HepG2 (cell line): ENCODE results near the gene KAZALD1. TPM values are rescaled to one million over a fixed set of nuclear protein-coding genes. Genes with fewer than 3 reads are reported as not detected.
A peak's percentile ranks its signal among the peaks of the same experiment; 100 is the strongest.

Source experiments
- ATF5 ChIP-seq: sonication (generic); formaldehyde crosslinking; IDR thresholded peaks from 2 replicates; pipeline ENCODE4 v1.4.0; 2020; ENCODE audit warnings: mild to moderate bottlenecking, low read depth, missing genetic modification reagents
- CBX1 ChIP-seq: IDR thresholded peaks from one replicate; pipeline ENCODE4 v1.6.1; 2016; ENCODE audit warnings: antibody characterized with exemption, low read depth
- CSRNP2 ChIP-seq: sonication (generic); formaldehyde crosslinking; conservative IDR thresholded peaks from 2 replicates; pipeline ENCODE4 v1.8.0; 2022; ENCODE audit warnings: low read depth, missing genetic modification reagents
- EHMT2 ChIP-seq: fragments of 200-600 bp; sonication (generic); IDR thresholded peaks from 2 replicates; pipeline ENCODE4 v1.7.0; 2017; ENCODE audit warnings: antibody characterized with exemption, low read depth, low read length, borderline replicate concordance
- GTF2F1 ChIP-seq: fragments of 150-350 bp; IDR thresholded peaks from 2 replicates; pipeline ENCODE4 v1.6.1; 2014; ENCODE audit warnings: low read length
- HMG20A ChIP-seq: IDR thresholded peaks from 2 replicates; pipeline ENCODE4 v1.6.1; 2016; ENCODE audit warnings: borderline replicate concordance
- HMGA1 ChIP-seq: sonication (generic); formaldehyde crosslinking; conservative IDR thresholded peaks from 2 replicates; pipeline ENCODE4 v1.4.0; 2020; ENCODE audit warnings: missing genetic modification reagents
- MNT ChIP-seq: fragments of 450-650 bp; IDR thresholded peaks from 2 replicates; pipeline ENCODE4 v1.6.1; 2016
- MXD4 ChIP-seq: IDR thresholded peaks from 2 replicates; pipeline ENCODE4 v1.6.1; 2016; ENCODE audit warnings: mild to moderate bottlenecking, missing biosample characterization, missing genetic modification reagents
- NBN ChIP-seq: fragments of 450-650 bp; conservative IDR thresholded peaks from 2 replicates; pipeline ENCODE4 v1.6.1; 2017
- POLR2AphosphoS5 ChIP-seq: IDR thresholded peaks from 2 replicates; pipeline ENCODE4 v1.6.1; 2012; ENCODE audit warnings: low read depth, low read length
- SAP130 ChIP-seq: IDR thresholded peaks from 2 replicates; pipeline ENCODE4 v1.6.1; 2016; ENCODE audit warnings: low read depth
- THAP9 ChIP-seq: sonication (generic); formaldehyde crosslinking; IDR thresholded peaks from 2 replicates; pipeline ENCODE4; 2020; ENCODE audit warnings: missing genetic modification reagents, mild to moderate bottlenecking, borderline replicate concordance
- UBTF ChIP-seq: sonication (generic); formaldehyde crosslinking; IDR thresholded peaks from 2 replicates; pipeline ENCODE4 v1.4.0; 2020; ENCODE audit warnings: mild to moderate bottlenecking, missing genetic modification reagents
- ZNF3 ChIP-seq: IDR thresholded peaks from 2 replicates; pipeline ENCODE4 v1.7.0; 2017; ENCODE audit warnings: inconsistent platforms
- ZNF546 ChIP-seq: sonication (generic); formaldehyde crosslinking; conservative IDR thresholded peaks from 2 replicates; pipeline ENCODE4 v1.8.1; 2023; ENCODE audit warnings: mild to moderate bottlenecking, missing genetic modification reagents
- ZNF670 ChIP-seq: sonication (generic); formaldehyde crosslinking; IDR thresholded peaks from 2 replicates; pipeline ENCODE4 v1.8.0; 2022; ENCODE audit warnings: mild to moderate bottlenecking, missing genetic modification reagents, borderline replicate concordance
- ZNF737 ChIP-seq: sonication (generic); formaldehyde crosslinking; IDR thresholded peaks from 2 replicates; pipeline ENCODE4 v1.5.0; 2020; ENCODE audit warnings: missing genetic modification reagents, mild to moderate bottlenecking, borderline replicate concordance
- ZNF784 ChIP-seq: sonication (generic); formaldehyde crosslinking; IDR thresholded peaks from 2 replicates; pipeline ENCODE4 v1.5.1; 2020; ENCODE audit warnings: missing genetic modification reagents, mild to moderate bottlenecking, borderline replicate concordance
- ZNF788 ChIP-seq: sonication (generic); formaldehyde crosslinking; IDR thresholded peaks from 2 replicates; pipeline ENCODE4 v1.5.0; 2020; ENCODE audit warnings: mild to moderate bottlenecking, missing genetic modification reagents, borderline replicate concordance
- ZSCAN30 ChIP-seq: sonication (generic); formaldehyde crosslinking; IDR thresholded peaks from 2 replicates; pipeline ENCODE4 v1.5.0; 2020; ENCODE audit warnings: mild to moderate bottlenecking, missing genetic modification reagents
- polyA plus RNA-seq, 8 experiments: library from polyadenylated mRNA; depleted of rRNA in 3 of 8; stranded (reverse) in 7 of 8; unstranded in 1 of 8; fragments of >200 nt; fragmentation: Illumina TruSeq in 4 of 8; extraction: Trizol in 4 of 8; gene quantifications; 2 replicates each; pipeline versions ENCODE4 v1.2.1 to v1.2.3, GENCODE V29; 2011 to 2016; ENCODE audit warnings: low read depth in 4 of 8, missing spikeins in 1 of 8, mixed read lengths in 1 of 8; ENCODE audit not compliant: insufficient read depth in 1 of 8
- total RNA-seq, 5 experiments: library from RNA; depleted of rRNA; stranded (reverse); fragments of >200 nt; fragmentation: Illumina TruSeq; extraction: Trizol; gene quantifications; 2 replicates each; pipeline ENCODE4 v1.2.3, GENCODE V29; 2016; ENCODE audit warnings: low read depth in 1 of 5

KAZALD1 gene
- total and polyA plus RNA-seq, 2 of the 13 experiments (the other 11 are each of a cell fraction or from before 2014, with no cell fraction given) = 16.7 to 27.7 TPM

GRCh38 chr10:101060951-101061623 lies 702 bp upstream of the KAZALD1 start (continued):
- TF ChIP-seq UBTF (CRISPR knock-in tag) = peak; percentile 89
- TF ChIP-seq EHMT2 = no peak
- no peak for TF ChIP-seq MNT
- no peak for TF ChIP-seq ZNF784 (CRISPR knock-in tag)
- peak; percentile 80 for TF ChIP-seq ZSCAN30 (CRISPR knock-in tag)
- TF ChIP-seq THAP9 (CRISPR knock-in tag) = peak; percentile 98
- peak; percentile 92 for TF ChIP-seq ZNF788 (CRISPR knock-in tag)
- no peak for TF ChIP-seq ZNF737
- TF ChIP-seq SAP130 (CRISPR knock-in tag) = peak; percentile 64
- no peak for TF ChIP-seq GTF2F1
- no peak for TF ChIP-seq HMG20A (CRISPR knock-in tag)
- peak; percentile 32; the same call in 1 of the 2 replicates for TF ChIP-seq ZNF546 (CRISPR knock-in tag)
- TF ChIP-seq CSRNP2 = 0 out of 2 replicates have a peak, but pooled peaks have one; percentile 42
- no peak for TF ChIP-seq HMGA1
- 0 out of 2 replicates have a peak, but pooled peaks have one; percentile 16 for TF ChIP-seq MXD4 (CRISPR knock-in tag)
- TF ChIP-seq CBX1 = peak; percentile 46
- no peak for TF ChIP-seq ZNF3
- TF ChIP-seq ZNF670 (CRISPR knock-in tag) = peak; percentile 49; the same call in 1 of the 2 replicates
- TF ChIP-seq ATF5 = no peak
- no peak for TF ChIP-seq NBN
- peak; percentile 83 for TF ChIP-seq POLR2AphosphoS5
